Measurements from ENCODE around the gene AGPAT2.

DNA sequence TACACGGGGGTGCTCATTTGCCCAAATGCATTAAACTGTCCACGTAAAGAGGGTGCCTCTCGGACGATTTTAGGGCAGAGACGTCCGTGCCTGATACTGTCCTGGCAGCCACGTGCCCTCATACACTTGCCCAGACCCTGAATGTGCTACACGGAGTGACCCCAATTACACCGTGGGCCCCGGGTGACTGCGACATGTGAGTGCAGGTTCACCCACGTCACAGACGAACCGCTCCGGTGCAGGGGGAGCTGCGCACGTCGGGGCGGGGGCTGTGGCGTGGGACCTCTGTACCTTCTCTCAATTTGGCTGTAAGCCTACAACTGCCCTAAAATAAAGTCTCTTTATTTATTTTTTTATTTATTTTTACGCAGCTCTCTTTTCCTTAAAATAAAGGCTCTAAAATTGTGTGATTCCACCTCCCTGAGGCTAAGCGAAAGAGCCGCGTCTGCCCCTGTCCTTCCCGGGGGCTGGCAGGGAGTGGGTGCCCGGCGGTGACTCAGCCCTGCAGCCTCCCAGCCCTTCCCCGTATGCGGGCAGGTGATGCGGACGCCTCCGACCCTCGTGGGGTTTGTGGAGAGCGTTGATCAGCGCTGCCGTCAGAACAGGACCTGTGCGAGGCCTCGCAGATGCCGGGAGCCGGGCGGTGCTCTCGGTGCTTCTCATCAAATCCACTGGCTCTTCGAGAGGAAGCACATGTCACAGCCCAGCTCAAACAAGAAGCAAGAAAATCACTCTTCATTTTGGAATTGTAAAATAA lies 33.8 kb downstream of the AGPAT2 start:
- TF ChIP-seq, protein P1, sequence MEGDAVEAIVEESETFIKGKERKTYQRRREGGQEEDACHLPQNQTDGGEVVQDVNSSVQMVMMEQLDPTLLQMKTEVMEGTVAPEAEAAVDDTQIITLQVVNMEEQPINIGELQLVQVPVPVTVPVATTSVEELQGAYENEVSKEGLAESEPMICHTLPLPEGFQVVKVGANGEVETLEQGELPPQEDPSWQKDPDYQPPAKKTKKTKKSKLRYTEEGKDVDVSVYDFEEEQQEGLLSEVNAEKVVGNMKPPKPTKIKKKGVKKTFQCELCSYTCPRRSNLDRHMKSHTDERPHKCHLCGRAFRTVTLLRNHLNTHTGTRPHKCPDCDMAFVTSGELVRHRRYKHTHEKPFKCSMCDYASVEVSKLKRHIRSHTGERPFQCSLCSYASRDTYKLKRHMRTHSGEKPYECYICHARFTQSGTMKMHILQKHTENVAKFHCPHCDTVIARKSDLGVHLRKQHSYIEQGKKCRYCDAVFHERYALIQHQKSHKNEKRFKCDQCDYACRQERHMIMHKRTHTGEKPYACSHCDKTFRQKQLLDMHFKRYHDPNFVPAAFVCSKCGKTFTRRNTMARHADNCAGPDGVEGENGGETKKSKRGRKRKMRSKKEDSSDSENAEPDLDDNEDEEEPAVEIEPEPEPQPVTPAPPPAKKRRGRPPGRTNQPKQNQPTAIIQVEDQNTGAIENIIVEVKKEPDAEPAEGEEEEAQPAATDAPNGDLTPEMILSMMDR (IDR thresholded peaks at IDR 0.05), result no peak
- TF ChIP-seq, protein P2, sequence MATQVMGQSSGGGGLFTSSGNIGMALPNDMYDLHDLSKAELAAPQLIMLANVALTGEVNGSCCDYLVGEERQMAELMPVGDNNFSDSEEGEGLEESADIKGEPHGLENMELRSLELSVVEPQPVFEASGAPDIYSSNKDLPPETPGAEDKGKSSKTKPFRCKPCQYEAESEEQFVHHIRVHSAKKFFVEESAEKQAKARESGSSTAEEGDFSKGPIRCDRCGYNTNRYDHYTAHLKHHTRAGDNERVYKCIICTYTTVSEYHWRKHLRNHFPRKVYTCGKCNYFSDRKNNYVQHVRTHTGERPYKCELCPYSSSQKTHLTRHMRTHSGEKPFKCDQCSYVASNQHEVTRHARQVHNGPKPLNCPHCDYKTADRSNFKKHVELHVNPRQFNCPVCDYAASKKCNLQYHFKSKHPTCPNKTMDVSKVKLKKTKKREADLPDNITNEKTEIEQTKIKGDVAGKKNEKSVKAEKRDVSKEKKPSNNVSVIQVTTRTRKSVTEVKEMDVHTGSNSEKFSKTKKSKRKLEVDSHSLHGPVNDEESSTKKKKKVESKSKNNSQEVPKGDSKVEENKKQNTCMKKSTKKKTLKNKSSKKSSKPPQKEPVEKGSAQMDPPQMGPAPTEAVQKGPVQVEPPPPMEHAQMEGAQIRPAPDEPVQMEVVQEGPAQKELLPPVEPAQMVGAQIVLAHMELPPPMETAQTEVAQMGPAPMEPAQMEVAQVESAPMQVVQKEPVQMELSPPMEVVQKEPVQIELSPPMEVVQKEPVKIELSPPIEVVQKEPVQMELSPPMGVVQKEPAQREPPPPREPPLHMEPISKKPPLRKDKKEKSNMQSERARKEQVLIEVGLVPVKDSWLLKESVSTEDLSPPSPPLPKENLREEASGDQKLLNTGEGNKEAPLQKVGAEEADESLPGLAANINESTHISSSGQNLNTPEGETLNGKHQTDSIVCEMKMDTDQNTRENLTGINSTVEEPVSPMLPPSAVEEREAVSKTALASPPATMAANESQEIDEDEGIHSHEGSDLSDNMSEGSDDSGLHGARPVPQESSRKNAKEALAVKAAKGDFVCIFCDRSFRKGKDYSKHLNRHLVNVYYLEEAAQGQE (IDR thresholded peaks at IDR 0.05; ENCODE audit: insufficient read depth in 1 of 2, low read depth in 2 of 2, low read length in 1 of 2), result no peak
- TF ChIP-seq POLR2AphosphoS5 (IDR thresholded peaks at IDR 0.05; ENCODE audit: low read depth, low read length) (no peak), TCF7L2 (IDR thresholded peaks at IDR 0.05; ENCODE audit: low read depth, low read length) (no peak)
